PC-3 (cell line): ENCODE data around the gene OR4S1. TPM values are rescaled to one million over a fixed set of nuclear protein-coding genes. Genes with fewer than 3 reads are reported as not detected.

ENCODE experiments used
- ATAC-seq: fragments of 200-7000 bp; cut with Tn5 transposase; 2 replicates; pipeline ENCODE4 v1.9.1; 2020; ENCODE audit warnings: mild to moderate bottlenecking, moderate library complexity
- BruUV-seq: library from RNA; stranded (reverse); fragments of 400-500 nt; replicated peaks from 2 replicates; lab custom pipeline; 2021; lab: Mats Ljungman, UMichigan
- CTCF ChIA-PET: fragments of 300-600 bp; sonication (Branson Sonifier 250); formaldehyde crosslinking; loops from one replicate; lab custom pipeline; 2022; ENCODE audit warnings: antibody characterized with exemption; lab: Charles Lee
- POLR2A ChIA-PET: fragments of 300-600 bp; sonication (Branson Sonifier 250); formaldehyde crosslinking; loops from one replicate; lab custom pipeline; 2022; ENCODE audit warnings: antibody characterized with exemption; ENCODE audit not compliant: unreplicated experiment; lab: Charles Lee
- DNase-seq: peaks from one replicate; pipeline ENCODE4 v3.0.0-alpha.2; 2015
- H2AFZ ChIP-seq: fragments of 300-600 bp; sonication (generic); 2 replicates; pipeline ENCODE4 v1.6.0; 2016; ENCODE audit warnings: antibody characterized with exemption, low read length
- H3F3A ChIP-seq: fragments of 300-600 bp; sonication (generic); one replicate; pipeline ENCODE4 v1.6.0; 2017; ENCODE audit warnings: antibody characterized with exemption, low read length, control low read depth, mild to moderate bottlenecking; ENCODE audit not compliant: unreplicated experiment
- H3K27ac ChIP-seq: fragments of 300-600 bp; sonication (generic); 2 replicates; pipeline ENCODE4 v1.5.1; 2016; ENCODE audit warnings: mild to moderate bottlenecking, low read length
- H3K27me3 ChIP-seq: fragments of 300-600 bp; sonication (generic); 2 replicates; pipeline ENCODE4 v1.6.1; 2016; ENCODE audit warnings: low read length, mixed read lengths
- H3K36me3 ChIP-seq: fragments of 300-600 bp; sonication (generic); 2 replicates; pipeline ENCODE4 v1.6.1; 2016; ENCODE audit warnings: low read depth, mixed run types, low read length, mixed read lengths
- H3K4me1 ChIP-seq: fragments of 300-600 bp; sonication (generic); 2 replicates; pipeline ENCODE4 v1.5.1; 2016; ENCODE audit warnings: low read length; ENCODE audit not compliant: insufficient read depth
- H3K4me2 ChIP-seq: fragments of 300-600 bp; sonication (generic); 2 replicates; pipeline ENCODE4 v1.6.0; 2016; ENCODE audit warnings: low read length
- H3K4me3 ChIP-seq: fragments of 300-600 bp; sonication (generic); 2 replicates; pipeline ENCODE4 v1.5.1; 2016; ENCODE audit warnings: mild to moderate bottlenecking, low read length, mixed read lengths
- H3K79me2 ChIP-seq: fragments of 300-600 bp; sonication (generic); 2 replicates; pipeline ENCODE4 v1.6.1; 2017; ENCODE audit warnings: low read length, mixed read lengths
- H3K9ac ChIP-seq: fragments of 300-600 bp; sonication (generic); 2 replicates; pipeline ENCODE4 v1.6.0; 2016; ENCODE audit warnings: mild to moderate bottlenecking, low read length
- H3K9me2 ChIP-seq: fragments of 300-600 bp; sonication (generic); replicated peaks from 2 replicates; pipeline ENCODE4 v1.6.1; 2016; ENCODE audit warnings: mixed run types, low read length, mixed read lengths
- H3K9me3 ChIP-seq: fragments of 300-600 bp; sonication (generic); 2 replicates; pipeline ENCODE4 v1.6.1; 2016; ENCODE audit warnings: low read length, mixed read lengths
- H4K20me1 ChIP-seq: fragments of 300-600 bp; sonication (generic); 2 replicates; pipeline ENCODE4 v1.6.1; 2016; ENCODE audit warnings: low read length, mixed read lengths
- EZH2 ChIP-seq: fragments of 300-600 bp; sonication (generic); IDR thresholded peaks from one replicate; pipeline ENCODE4 v1.6.1; 2017; ENCODE audit warnings: antibody characterized with exemption, mild to moderate bottlenecking, low read length; ENCODE audit not compliant: unreplicated experiment
- EZH2phosphoT487 ChIP-seq: fragments of 300-600 bp; sonication (generic); IDR thresholded peaks from 2 replicates; pipeline ENCODE4 v1.6.1; 2018; ENCODE audit warnings: mild to moderate bottlenecking, antibody characterized with exemption, low read length, borderline replicate concordance
- intact Hi-C: fragments of 100-400 bp; cut with micrococcal nuclease; formaldehyde crosslinking; loops from 2 replicates; pipeline ENCODE4 v1.9.0; 2023
- total RNA-seq: library from RNA; depleted of rRNA; stranded (reverse); fragments of >200 nt; gene quantifications from 2 replicates; pipeline ENCODE4 v1.2.3, GENCODE V29; 2014; rRNA removed
- TF ChIP-seq, protein P1 (sequence below): fragments of 300-600 bp; sonication (generic); conservative IDR thresholded peaks from 2 replicates; pipeline ENCODE4 v1.5.1; 2017; ENCODE audit warnings: antibody characterized with exemption, low read depth, mild to moderate bottlenecking, low read length

Gene OR4S1
- total RNA-seq, 1 experiment from 2014 or later = not detected

DNA sequence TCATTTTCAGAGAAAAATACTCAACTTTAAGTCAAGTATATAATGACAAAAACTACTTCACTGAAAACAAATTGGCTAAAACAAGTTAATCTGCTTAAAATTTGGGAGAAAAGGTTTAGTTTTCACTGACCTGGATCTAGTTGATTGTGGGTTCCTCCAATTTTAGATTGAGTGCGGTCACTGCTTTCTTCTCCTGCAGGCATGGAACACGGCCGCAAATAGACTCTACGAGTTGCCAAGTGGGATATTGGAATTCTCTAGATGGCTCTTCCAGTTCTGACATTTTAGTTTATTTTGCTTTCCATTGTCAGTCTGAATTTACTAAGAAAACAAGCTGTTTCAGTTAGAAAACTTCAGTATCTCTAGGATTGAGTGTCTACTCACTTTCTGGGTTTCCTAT lies 48.0 kb downstream of the OR4S1 start:
- Histone ChIP-seq H3F3A (no peaks in the 10 kb centered on the region), H3K27ac (no peak overlapping the region), H4K20me1 (no peaks in the 10 kb centered on the region), H3K36me3 (no peaks in the 10 kb centered on the region), H3K9me3 (no peaks in the 10 kb centered on the region), H3K9ac (no peak overlapping the region), H3K4me3 (no peak overlapping the region), H3K9me2 (no peaks in the 10 kb centered on the region), H3K27me3 (no peaks in the 10 kb centered on the region), H3K4me2 (no peak overlapping the region), H3K4me1 (no peaks in the 10 kb centered on the region), H3K79me2 (no peaks in the 10 kb centered on the region), H2AFZ (no peak overlapping the region)
- DNase-seq (no peak), ATAC-seq (no peak)
- TF ChIP-seq, protein P1, sequence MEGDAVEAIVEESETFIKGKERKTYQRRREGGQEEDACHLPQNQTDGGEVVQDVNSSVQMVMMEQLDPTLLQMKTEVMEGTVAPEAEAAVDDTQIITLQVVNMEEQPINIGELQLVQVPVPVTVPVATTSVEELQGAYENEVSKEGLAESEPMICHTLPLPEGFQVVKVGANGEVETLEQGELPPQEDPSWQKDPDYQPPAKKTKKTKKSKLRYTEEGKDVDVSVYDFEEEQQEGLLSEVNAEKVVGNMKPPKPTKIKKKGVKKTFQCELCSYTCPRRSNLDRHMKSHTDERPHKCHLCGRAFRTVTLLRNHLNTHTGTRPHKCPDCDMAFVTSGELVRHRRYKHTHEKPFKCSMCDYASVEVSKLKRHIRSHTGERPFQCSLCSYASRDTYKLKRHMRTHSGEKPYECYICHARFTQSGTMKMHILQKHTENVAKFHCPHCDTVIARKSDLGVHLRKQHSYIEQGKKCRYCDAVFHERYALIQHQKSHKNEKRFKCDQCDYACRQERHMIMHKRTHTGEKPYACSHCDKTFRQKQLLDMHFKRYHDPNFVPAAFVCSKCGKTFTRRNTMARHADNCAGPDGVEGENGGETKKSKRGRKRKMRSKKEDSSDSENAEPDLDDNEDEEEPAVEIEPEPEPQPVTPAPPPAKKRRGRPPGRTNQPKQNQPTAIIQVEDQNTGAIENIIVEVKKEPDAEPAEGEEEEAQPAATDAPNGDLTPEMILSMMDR = no peak
- no peak for TF ChIP-seq EZH2phosphoT487
- no peak for TF ChIP-seq EZH2
- no TSS peak for BruUV-seq
- ChIA-PET POLR2A (no interaction called here), CTCF (no interaction called here)
- intact Hi-C loops = no loop called here

DNA sequence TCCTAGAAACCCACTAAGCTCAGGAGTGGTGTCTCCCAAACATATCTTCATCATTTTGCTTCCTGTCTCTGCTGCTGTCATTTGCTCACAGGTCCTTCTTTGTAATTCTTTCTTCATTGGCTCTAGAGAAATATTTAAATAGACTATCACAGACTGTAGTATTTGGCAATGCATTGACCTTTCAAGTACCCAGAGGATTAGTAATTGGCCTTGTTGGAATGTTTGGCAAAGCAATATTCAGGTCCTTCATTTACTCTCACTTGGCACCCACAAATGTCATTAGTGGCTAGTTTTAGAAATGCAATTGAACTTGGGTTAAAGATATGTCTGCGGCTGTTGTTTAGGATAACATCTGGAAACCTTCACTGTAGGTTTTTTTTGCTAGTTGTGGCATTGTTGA lies 48.7 kb downstream of the OR4S1 start:
- Histone ChIP-seq H3K27ac (no peak overlapping the region), H3K4me1 (no peaks in the 10 kb centered on the region), H3K9me2 (no peaks in the 10 kb centered on the region), H2AFZ (no peak overlapping the region), H3K9ac (no peak overlapping the region), H4K20me1 (no peaks in the 10 kb centered on the region), H3K9me3 (no peaks in the 10 kb centered on the region), H3K4me2 (no peak overlapping the region), H3F3A (no peaks in the 10 kb centered on the region), H3K36me3 (no peaks in the 10 kb centered on the region), H3K27me3 (no peaks in the 10 kb centered on the region), H3K79me2 (no peaks in the 10 kb centered on the region), H3K4me3 (no peak overlapping the region)
- ATAC-seq (no peak), DNase-seq (no peak)
- BruUV-seq = no TSS peak
- ChIA-PET CTCF (no interaction called here), POLR2A (no interaction called here)
- TF ChIP-seq EZH2 (no peak), EZH2phosphoT487 (no peak)
- TF ChIP-seq, protein P1 = no peak
- intact Hi-C loops = no loop called here

Other genes with a start within 250 kb of the OR4S1 start
- not detected in 2 replicates for gene OR4B1, start 89.4 kb upstream of the OR4S1 start, total RNA-seq
- gene OR4X2, start 61.1 kb upstream of the OR4S1 start, total RNA-seq = not detected in 2 replicates
- gene OR4X1, start 42.4 kb upstream of the OR4S1 start, total RNA-seq = not detected in 2 replicates
- gene OR4C3, start 18.7 kb downstream of the OR4S1 start, total RNA-seq = not detected in 2 replicates
- gene OR4C5, start 60.2 kb downstream of the OR4S1 start, total RNA-seq = not detected in 2 replicates
- not detected in 2 replicates for gene OR4A47, start 182.6 kb downstream of the OR4S1 start, total RNA-seq